H1 (cell line): ENCODE measurements around the gene NAMPT. TPM values are rescaled to one million over a fixed set of nuclear protein-coding genes. Genes with fewer than 3 reads are reported as not detected.

Experiments used
- CTCF ChIA-PET: fragments of 300-600 bp; sonication (Branson Sonifier 250); formaldehyde crosslinking; loops from one replicate; lab custom pipeline; 2021; ENCODE audit not compliant: partially characterized antibody; lab: Charles Lee
- POLR2A ChIA-PET: fragments of 300-600 bp; sonication (Branson Sonifier 250); formaldehyde crosslinking; loops from one replicate; lab custom pipeline; 2021; ENCODE audit warnings: inconsistent platforms; ENCODE audit not compliant: partially characterized antibody; lab: Charles Lee
- DNase-seq, 2 experiments: peaks; one replicate each; pipeline versions ENCODE4 v3.0.0 to v3.0.0-alpha.2; 2010 to 2022; ENCODE audit warnings: low spot score in 2 of 2, low read depth in 1 of 2, mixed read lengths in 1 of 2
- FAIRE-seq: peaks from 2 replicates; lab custom pipeline; 2011; peaks lifted over from hg19 to GRCh38; lab: Jason Lieb, UNC
- H2AFZ ChIP-seq: 2 replicates; pipeline ENCODE4 v1.8.1; 2012; ENCODE audit warnings: low read length, inconsistent platforms
- H2AK5ac ChIP-seq: 2 replicates; pipeline ENCODE4 v1.6.1; 2013; ENCODE audit warnings: low read depth, low read length
- H2BK120ac ChIP-seq: replicated peaks from 2 replicates; pipeline ENCODE3; 2013; ENCODE audit warnings: low read depth, low read length, inconsistent platforms
- H2BK12ac ChIP-seq: 2 replicates; pipeline ENCODE4 v1.6.1; 2013; ENCODE audit warnings: low read depth, low read length
- H2BK15ac ChIP-seq: 2 replicates; pipeline ENCODE4 v1.6.1; 2013; ENCODE audit warnings: low read length
- H2BK20ac ChIP-seq: 2 replicates; pipeline ENCODE4 v1.6.1; 2013; ENCODE audit warnings: low read length
- H2BK5ac ChIP-seq: 2 replicates; pipeline ENCODE4 v1.6.1; 2013; ENCODE audit warnings: low read depth, low read length
- H3K14ac ChIP-seq: 2 replicates; pipeline ENCODE4 v1.6.1; 2013; ENCODE audit warnings: inconsistent platforms; ENCODE audit not compliant: insufficient read length
- H3K18ac ChIP-seq: 2 replicates; pipeline ENCODE4 v1.6.1; 2013; ENCODE audit warnings: low read length; ENCODE audit errors: extremely low read depth
- H3K23ac ChIP-seq: 2 replicates; pipeline ENCODE4 v1.6.1; 2013; ENCODE audit warnings: inconsistent platforms; ENCODE audit not compliant: insufficient read length
- H3K23me2 ChIP-seq: 2 replicates; pipeline ENCODE4 v1.6.1; 2013; ENCODE audit warnings: low read depth, low read length
- H3K27ac ChIP-seq: 2 replicates; pipeline ENCODE4 v1.6.1; 2011; ENCODE audit warnings: low read depth, low read length, inconsistent platforms
- H3K27me3 ChIP-seq, 4 experiments: replicated peaks in 1 of 4; 1 replicate in 1 of 4; 2 replicates in 3 of 4; pipeline versions ENCODE4 v1.6.1 to v1.8.1; 2011 to 2013; ENCODE audit warnings: low read length in 3 of 4, mild to moderate bottlenecking in 3 of 4, inconsistent platforms in 2 of 4, mixed read lengths in 2 of 4, moderate library complexity in 1 of 4; ENCODE audit not compliant: control insufficient read depth in 3 of 4, insufficient read depth in 3 of 4; ENCODE audit errors: extremely low read depth in 1 of 4
- H3K36me3 ChIP-seq, 4 experiments: 2 replicates each; pipeline versions ENCODE4 v1.6.1 to v1.8.1; 2011 to 2013; ENCODE audit warnings: mild to moderate bottlenecking in 4 of 4, low read length in 3 of 4, moderate library complexity in 2 of 4, control low read depth in 1 of 4, inconsistent platforms in 1 of 4; ENCODE audit not compliant: insufficient read depth in 4 of 4, control insufficient read depth in 2 of 4
- H3K4ac ChIP-seq: replicated peaks from 2 replicates; pipeline ENCODE3; 2013; ENCODE audit warnings: low read length, low read depth, mixed read lengths, inconsistent platforms; ENCODE audit not compliant: insufficient read length
- H3K4me1 ChIP-seq, 4 experiments: replicated peaks in 1 of 4; 1 replicate in 1 of 4; 2 replicates in 3 of 4; pipeline versions ENCODE4 v1.6.1 to v1.8.1; 2011 to 2013; ENCODE audit warnings: low read length in 3 of 4, inconsistent platforms in 2 of 4, mixed read lengths in 1 of 4; ENCODE audit not compliant: insufficient read depth in 4 of 4, control insufficient read depth in 3 of 4
- H3K4me2 ChIP-seq, 2 experiments: 2 replicates each; pipeline versions ENCODE4 v1.6.1 to v1.8.1; 2011 to 2013; ENCODE audit warnings: low read depth in 2 of 2, low read length in 2 of 2, control low read depth in 1 of 2, inconsistent platforms in 1 of 2, mild to moderate bottlenecking in 1 of 2; ENCODE audit not compliant: insufficient read depth in 1 of 2
- H3K4me3 ChIP-seq, 4 experiments: fragments of 200-600, 300-600 bp in 1 of 4; sonication (generic), shearing (Covaris generic), sonication (Bioruptor Twin) in 1 of 4; 2 replicates each; pipeline versions ENCODE4 v1.5.1 to v1.8.1; 2011 to 2016; ENCODE audit warnings: low read length in 4 of 4, low read depth in 3 of 4, control low read depth in 2 of 4, inconsistent platforms in 2 of 4, mild to moderate bottlenecking in 2 of 4, mixed read lengths in 1 of 4, moderate library complexity in 1 of 4; ENCODE audit not compliant: insufficient read depth in 2 of 4; ENCODE audit errors: extremely low read depth in 1 of 4
- H3K56ac ChIP-seq: replicated peaks from 2 replicates; pipeline ENCODE3; 2013; ENCODE audit warnings: low read depth, mild to moderate bottlenecking, mixed read lengths, low read length, inconsistent platforms; ENCODE audit not compliant: insufficient read length
- H3K79me1 ChIP-seq: 2 replicates; pipeline ENCODE4 v1.6.1; 2013; ENCODE audit warnings: low read depth, low read length, control low read depth
- H3K79me2 ChIP-seq, 2 experiments: 2 replicates each; pipeline versions ENCODE4 v1.6.1 to v1.8.1; 2012 to 2013; ENCODE audit warnings: low read length in 2 of 2, mild to moderate bottlenecking in 2 of 2, inconsistent platforms in 1 of 2; ENCODE audit not compliant: insufficient read depth in 2 of 2, control insufficient read depth in 1 of 2
- H3K9ac ChIP-seq, 4 experiments: replicated peaks in 1 of 4; 1 replicate in 1 of 4; 2 replicates in 3 of 4; pipeline versions ENCODE4 v1.6.1 to v1.8.1; 2011 to 2013; ENCODE audit warnings: low read depth in 3 of 4, low read length in 3 of 4, control low read depth in 2 of 4, mild to moderate bottlenecking in 2 of 4, moderate library complexity in 2 of 4, inconsistent platforms in 1 of 4; ENCODE audit errors: extremely low read depth in 1 of 4
- H3K9me3 ChIP-seq, 2 experiments: 2 replicates each; pipeline versions ENCODE4 v1.6.1 to v1.8.1; 2012 to 2013; ENCODE audit warnings: mild to moderate bottlenecking in 2 of 2, moderate library complexity in 2 of 2, control low read depth in 1 of 2, inconsistent platforms in 1 of 2, low read depth in 1 of 2, low read length in 1 of 2, mixed read lengths in 1 of 2; ENCODE audit not compliant: insufficient read depth in 2 of 2
- H4K20me1 ChIP-seq, 2 experiments: replicated peaks in 1 of 2; 2 replicates each; pipeline versions ENCODE3 to v1.8.1; 2011 to 2013; ENCODE audit warnings: inconsistent platforms in 2 of 2, low read length in 2 of 2, mild to moderate bottlenecking in 1 of 2; ENCODE audit not compliant: insufficient read depth in 2 of 2, control insufficient read depth in 1 of 2
- H4K5ac ChIP-seq: 2 replicates; pipeline ENCODE4 v1.6.1; 2013; ENCODE audit warnings: low read length, low read depth, mixed read lengths, inconsistent platforms; ENCODE audit not compliant: insufficient read length
- H4K8ac ChIP-seq: 2 replicates; pipeline ENCODE4 v1.8.0; 2013; ENCODE audit warnings: mild to moderate bottlenecking, moderate library complexity, low read length, inconsistent platforms; ENCODE audit not compliant: insufficient read depth; ENCODE audit errors: extremely low read depth
- H4K91ac ChIP-seq: replicated peaks from 2 replicates; pipeline ENCODE3; 2013; ENCODE audit warnings: low read length, mixed read lengths, inconsistent platforms; ENCODE audit not compliant: insufficient read length
- BRCA1 ChIP-seq: IDR thresholded peaks from 2 replicates; pipeline ENCODE4 v1.6.1; 2012; ENCODE audit warnings: low read depth, low read length, improper control_type of control experiment
- CBX8 ChIP-seq: fragments of 300-800, 300-1000 bp; sonication (generic); IDR thresholded peaks from 2 replicates; pipeline ENCODE4 v1.7.1; 2016; ENCODE audit warnings: low read depth, low read length, borderline replicate concordance
- CEBPB ChIP-seq: IDR thresholded peaks from 2 replicates; pipeline ENCODE4 v1.6.1; 2012; ENCODE audit warnings: low read depth, low read length
- CHD1 ChIP-seq: IDR thresholded peaks from 2 replicates; pipeline ENCODE4 v1.6.1; 2012; ENCODE audit warnings: low read depth, low read length, improper control_type of control experiment
- GTF2F1 ChIP-seq: IDR thresholded peaks from 2 replicates; pipeline ENCODE4 v1.6.1; 2012; ENCODE audit warnings: low read depth, low read length, improper control_type of control experiment, borderline replicate concordance
- JUND ChIP-seq: IDR thresholded peaks from 2 replicates; pipeline ENCODE4 v1.6.1; 2011; ENCODE audit warnings: mild to moderate bottlenecking, improper control_type of control experiment, low read length
- KDM1A ChIP-seq: fragments of 200-600, 300-600 bp; sonication (generic); IDR thresholded peaks from 2 replicates; pipeline ENCODE4 v1.7.1; 2016; ENCODE audit warnings: mild to moderate bottlenecking, low read length, borderline replicate concordance
- PHF8 ChIP-seq: fragments of 200-600 bp; sonication (generic); conservative IDR thresholded peaks from 2 replicates; pipeline ENCODE4 v1.7.1; 2012; ENCODE audit warnings: low read depth, mild to moderate bottlenecking, inconsistent platforms, low read length, moderate library complexity
- SAP30 ChIP-seq: fragments of 300-600 bp; sonication (generic); IDR thresholded peaks from 2 replicates; pipeline ENCODE4 v1.7.1; 2012; ENCODE audit warnings: low read length, moderate library complexity, mild to moderate bottlenecking, inconsistent platforms; ENCODE audit not compliant: insufficient read depth, insufficient replicate concordance
- SUZ12 ChIP-seq: fragments of 200-600 bp; sonication (generic); IDR thresholded peaks from 2 replicates; pipeline ENCODE4 v1.6.1; 2012; ENCODE audit warnings: mild to moderate bottlenecking, inconsistent platforms, low read length, moderate library complexity, mixed read lengths
- TAF7 ChIP-seq: optimal IDR thresholded peaks from 2 replicates; pipeline ENCODE3; 2011; ENCODE audit warnings: low read depth, mild to moderate bottlenecking, inconsistent platforms, low read length, moderate library complexity, borderline replicate concordance
- ZNF274 ChIP-seq: IDR thresholded peaks from 2 replicates; pipeline ENCODE4 v1.7.0; 2012; ENCODE audit warnings: low read length, borderline replicate concordance; ENCODE audit errors: extremely low read depth
- WGBS, 2 experiments: shearing (Covaris generic) in 1 of 2; methylation state at CpG; one replicate each; pipeline versions ENCODE4 v1.1.6 to v1.1.7; 2013 to 2015; ENCODE audit warnings: low lambda C conversion rate in 2 of 2, mixed read lengths in 2 of 2, inconsistent platforms in 1 of 2, low coverage in 1 of 2, missing lambda C conversion rate in 1 of 2; ENCODE audit not compliant: insufficient replicate concordance in 2 of 2, insufficient coverage in 1 of 2, insufficient read length in 1 of 2; ENCODE audit errors: extremely low coverage in 1 of 2, missing lambda C conversion rate in 1 of 2; 5-methylcytosine and 5-hydroxymethylcytosine counted together
- polyA plus RNA-seq, 7 experiments: library from polyadenylated mRNA; depleted of rRNA in 3 of 7; stranded (reverse) in 5 of 7; unstranded in 2 of 7; fragments of >200 nt in 5 of 7; fragments of 200-250 nt in 2 of 7; gene quantifications; 1 replicate in 5 of 7; 2 replicates in 1 of 7; 4 replicates in 1 of 7; pipeline versions ENCODE4 v1.2.1 to v1.2.3, GENCODE V29; 2011 to 2013; ENCODE audit warnings: missing spikeins in 2 of 7, mixed read lengths in 2 of 7
- total RNA-seq: library from RNA; stranded (reverse); fragmentation: NEBNext Ultra II Directional; extraction: Animal tissue kit (Norgen Biotek cat#: 25700); gene quantifications from 2 replicates; pipeline ENCODE4 v1.2.1, GENCODE V29; 2021
- TF ChIP-seq, protein P1 (sequence below): IDR thresholded peaks from 2 replicates; pipeline ENCODE4 v1.6.1; 2012; ENCODE audit warnings: low read length, inconsistent platforms

The NAMPT gene
- total and polyA plus RNA-seq, 2 of the 8 experiments (the other 6 are each of a cell fraction or from before 2014, with no cell fraction given), result 15.4 to 95.9 TPM

DNA sequence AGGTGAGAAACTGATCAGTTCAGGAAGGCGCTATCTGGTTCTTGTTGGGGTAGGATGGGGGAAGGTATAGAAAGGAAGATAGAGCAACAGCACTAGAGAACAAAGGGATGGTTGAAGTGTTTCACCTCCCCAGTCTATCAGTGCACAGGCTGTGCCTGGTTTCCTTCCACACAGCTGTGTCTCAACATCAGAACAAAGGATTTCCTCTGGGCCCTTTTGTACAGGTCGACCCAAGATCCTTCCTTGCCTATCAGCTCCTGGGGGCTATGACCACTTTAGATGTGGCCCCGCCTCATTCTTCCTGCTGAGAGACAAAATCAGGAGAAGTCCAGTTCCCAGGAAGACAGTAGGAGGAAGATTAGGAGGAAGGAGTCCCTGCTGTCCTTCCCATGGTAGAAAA, 65.6 kb downstream of the NAMPT start:
- no peak overlapping the region for H2BK120ac ChIP-seq
- H3K4ac ChIP-seq, result no peak overlapping the region
- no peak overlapping the region for H2AFZ ChIP-seq
- H3K56ac ChIP-seq, result no peak overlapping the region
- H4K5ac ChIP-seq, result no peak overlapping the region
- no peak overlapping the region for H3K23ac ChIP-seq
- no peak overlapping the region for H4K8ac ChIP-seq
- H3K4me1 ChIP-seq, result no peaks in the 10 kb centered on the region
- H3K4me3 ChIP-seq, result no peak overlapping the region
- no peaks in the 10 kb centered on the region for H3K79me2 ChIP-seq
- no peak overlapping the region for H2BK20ac ChIP-seq
- DNase-seq, result no peak
- H2BK15ac ChIP-seq, result no peak overlapping the region
- no peak overlapping the region for H2AK5ac ChIP-seq
- no peak overlapping the region for H3K14ac ChIP-seq
- no peaks in the 10 kb centered on the region for H3K9me3 ChIP-seq
- no peaks in the 10 kb centered on the region for H3K27me3 ChIP-seq
- H4K20me1 ChIP-seq, result no peaks in the 10 kb centered on the region
- no peaks in the 10 kb centered on the region for H3K23me2 ChIP-seq
- H2BK5ac ChIP-seq, result no peak overlapping the region
- 85% methylated on average over 3 of the region's 3 CpGs; no CpG with 5 or more reads in 1 of the 2 experiments for WGBS, 2 experiments
- H3K36me3 ChIP-seq, result no peaks in the 10 kb centered on the region
- POLR2A ChIA-PET, result no interaction called here
- H3K4me2 ChIP-seq, result no peak overlapping the region
- no peaks in the 10 kb centered on the region for H3K79me1 ChIP-seq
- no peak overlapping the region for H2BK12ac ChIP-seq
- H3K9ac ChIP-seq, result no peak overlapping the region
- no peak overlapping the region for H4K91ac ChIP-seq
- no peak overlapping the region for H3K27ac ChIP-seq
- CTCF ChIA-PET, result interaction anchor here (0.9 to 1.7 kb wide), 2 partner anchors 43 to 1356 kb away, joined by 3 to 5 read pairs; no protein-coding TSS in a partner anchor
- no peak for FAIRE-seq
- no peak overlapping the region for H3K18ac ChIP-seq
- TF ChIP-seq CEBPB, result no peak
- TF ChIP-seq SAP30, result no peak
- no peak for TF ChIP-seq CHD1
- no peak for TF ChIP-seq KDM1A
- TF ChIP-seq BRCA1, result no peak
- TF ChIP-seq JUND, result no peak
- TF ChIP-seq, protein P1, sequence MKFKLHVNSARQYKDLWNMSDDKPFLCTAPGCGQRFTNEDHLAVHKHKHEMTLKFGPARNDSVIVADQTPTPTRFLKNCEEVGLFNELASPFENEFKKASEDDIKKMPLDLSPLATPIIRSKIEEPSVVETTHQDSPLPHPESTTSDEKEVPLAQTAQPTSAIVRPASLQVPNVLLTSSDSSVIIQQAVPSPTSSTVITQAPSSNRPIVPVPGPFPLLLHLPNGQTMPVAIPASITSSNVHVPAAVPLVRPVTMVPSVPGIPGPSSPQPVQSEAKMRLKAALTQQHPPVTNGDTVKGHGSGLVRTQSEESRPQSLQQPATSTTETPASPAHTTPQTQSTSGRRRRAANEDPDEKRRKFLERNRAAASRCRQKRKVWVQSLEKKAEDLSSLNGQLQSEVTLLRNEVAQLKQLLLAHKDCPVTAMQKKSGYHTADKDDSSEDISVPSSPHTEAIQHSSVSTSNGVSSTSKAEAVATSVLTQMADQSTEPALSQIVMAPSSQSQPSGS, result no peak
- TF ChIP-seq PHF8, result no peak
- no peak for TF ChIP-seq ZNF274
- TF ChIP-seq TAF7, result no peak
- TF ChIP-seq CBX8, result no peak
- TF ChIP-seq GTF2F1, result no peak
- TF ChIP-seq SUZ12, result no peak
